GM10847 (cell line): ENCODE data around the gene WDR82.

Experiments used
- POLR2A ChIP-seq: IDR thresholded peaks from 2 replicates; pipeline ENCODE4 v1.6.1; 2011; ENCODE audit not compliant: insufficient read length; ENCODE audit errors: extremely low read depth

WDR82 gene

GRCh38 chr3:52297242-52298148 is 19.0 kb upstream of the WDR82 start:
- no peak for TF ChIP-seq POLR2A

- no peak for TF ChIP-seq POLR2A
Observed at GRCh38 chr3:52295671-52296208, 17.3 kb upstream of the WDR82 start.

DNA sequence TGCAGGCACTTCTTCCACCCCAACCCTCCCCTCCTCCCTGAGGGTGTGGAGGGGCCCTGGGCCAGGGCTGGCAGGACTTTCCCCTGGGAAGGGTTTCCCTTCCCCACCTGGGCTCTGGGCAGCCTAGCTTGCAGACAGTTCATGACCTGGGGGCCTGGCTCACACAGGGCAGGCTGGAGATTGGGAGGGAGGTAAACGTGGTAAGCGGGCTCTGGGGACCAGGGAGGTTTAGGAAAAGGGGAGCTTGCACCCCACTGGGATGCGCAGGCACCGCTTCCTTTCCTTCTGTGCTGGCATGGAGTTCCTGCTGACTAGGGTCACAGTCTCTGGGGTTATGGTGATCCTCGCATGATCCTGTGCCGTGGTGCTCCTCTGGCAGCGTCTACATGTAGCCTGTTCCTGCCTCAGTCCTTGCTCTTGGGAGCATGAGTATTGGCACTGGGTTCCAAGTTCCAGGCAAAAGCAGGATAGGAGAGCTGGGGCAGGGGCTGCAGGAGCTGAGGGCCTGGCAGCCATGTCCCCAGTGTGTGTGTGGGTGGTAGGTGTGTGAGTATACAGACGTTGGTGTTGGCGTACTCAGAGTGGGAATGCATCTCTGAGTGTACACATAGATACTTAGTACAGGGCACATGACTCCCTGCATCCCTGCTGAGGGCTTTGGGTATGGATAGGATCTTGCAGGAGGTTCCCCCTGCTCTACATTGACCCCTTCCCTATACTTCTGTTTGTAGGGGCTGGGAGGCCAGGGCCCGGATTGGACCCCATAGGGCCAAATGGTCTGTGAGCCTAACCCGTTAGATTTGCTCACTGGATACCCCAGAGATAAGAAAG is 16.1 kb upstream of the WDR82 start:
- TF ChIP-seq POLR2A, result no peak

- TF ChIP-seq POLR2A, result no peak
Observed at GRCh38 chr3:52293491-52294319, 15.3 kb upstream of the WDR82 start.

GRCh38 chr3:52292247-52293065 is 14.0 kb upstream of the WDR82 start:
- TF ChIP-seq POLR2A, result no peak

- TF ChIP-seq POLR2A, result no peak
Observed at GRCh38 chr3:52291508-52292181, 13.2 kb upstream of the WDR82 start.

- no peak for TF ChIP-seq POLR2A
Observed at GRCh38 chr3:52290596-52291507, 12.4 kb upstream of the WDR82 start.

GRCh38 chr3:52289747-52290595 is 11.5 kb upstream of the WDR82 start:
- TF ChIP-seq POLR2A, result no peak

- no peak for TF ChIP-seq POLR2A
Observed at GRCh38 chr3:52289338-52289746, 10.9 kb upstream of the WDR82 start.

GRCh38 chr3:52288674-52289073 is 10.2 kb upstream of the WDR82 start:
- TF ChIP-seq POLR2A, result no peak

- TF ChIP-seq POLR2A, result no peak
Observed at GRCh38 chr3:52286777-52287110, 8.3 kb upstream of the WDR82 start.

DNA sequence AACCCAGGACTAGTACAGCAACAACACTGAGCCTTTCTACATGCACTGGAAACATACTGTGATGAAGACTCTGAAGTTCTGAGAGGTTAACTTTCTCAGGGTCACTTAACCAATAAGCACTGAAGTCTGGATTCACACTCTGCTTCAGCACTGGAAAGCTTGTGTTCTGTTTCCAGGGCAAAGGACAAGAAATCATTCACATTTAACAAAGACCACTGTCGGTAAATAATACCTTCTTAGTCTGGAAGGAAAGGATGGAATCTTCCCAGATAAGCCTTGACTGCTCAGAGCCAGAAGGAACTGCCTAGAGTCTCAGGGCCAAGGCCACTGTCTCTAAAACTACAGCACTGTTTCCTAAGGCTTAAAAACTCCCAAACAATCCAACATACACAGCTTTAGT is 4.9 kb upstream of the WDR82 start:
- no peak for TF ChIP-seq POLR2A
